Measurements from ENCODE around the gene GNG2. TPM values are rescaled to one million over a fixed set of nuclear protein-coding genes. Genes with fewer than 3 reads are reported as not detected.

The GNG2 gene
- polyA plus RNA-seq, 1 of the 3 experiments (the other 2 are of a cell fraction): 17.8 TPM

- H3K27me3 ChIP-seq (ENCODE audit: insufficient read depth): no peaks in the 10 kb centered on the region
- no peak for DNase-seq
- H3K36me3 ChIP-seq (replicated peaks in 1 of 2; ENCODE audit: control insufficient read depth in 1 of 2, insufficient read depth in 2 of 2, low read length in 1 of 2): no peaks in the 10 kb centered on the region
- H3K4me2 ChIP-seq: no peak overlapping the region
- H3K79me2 ChIP-seq (ENCODE audit: insufficient read depth): no peaks in the 10 kb centered on the region
- H3K4me1 ChIP-seq (ENCODE audit: control insufficient read depth in 1 of 2, insufficient read depth in 2 of 2, low read depth in 1 of 2, low read length in 1 of 2): peaks cover 0 to 3% of the 10 kb centered on the region in 2 experiments; a peak in 2 of 4 replicates
- WGBS (ENCODE audit: low lambda C conversion rate): 88% methylated on average over 6 of the region's 6 CpGs
- ChIA-PET CTCF (interaction anchor here (0.8 to 0.9 kb wide), 3 partner anchors 13 to 159 kb away, joined by 3 read pairs; no protein-coding TSS in a partner anchor), POLR2A (no interaction called here)
- H3K9me3 ChIP-seq: no peaks in the 10 kb centered on the region
- TF ChIP-seq NRF1 (IDR thresholded peaks at IDR 0.05; ENCODE audit: low read depth, low read length) (no peak), CTCF (IDR thresholded peaks at IDR 0.05) (no peak), TCF12 (IDR thresholded peaks at IDR 0.05) (no peak), FOXJ3 (CRISPR knock-in tag; IDR thresholded peaks at IDR 0.05) (no peak), NFIC (IDR thresholded peaks at IDR 0.05; ENCODE audit: borderline replicate concordance) (no peak), MEF2A (IDR thresholded peaks at IDR 0.05; ENCODE audit: borderline replicate concordance, low read depth) (no peak), ELF1 (IDR thresholded peaks at IDR 0.05) (no peak), SMC3 (IDR thresholded peaks at IDR 0.05; ENCODE audit: low read depth, low read length) (no peak), JUND (IDR thresholded peaks at IDR 0.05) (no peak), YY1 (IDR thresholded peaks at IDR 0.05; ENCODE audit: low read depth) (no peak), EZH2phosphoT487 (IDR thresholded peaks at IDR 0.05; ENCODE audit: borderline replicate concordance, low read depth) (no peak), RFX5 (IDR thresholded peaks at IDR 0.05; ENCODE audit: low read length) (no peak), USF1 (IDR thresholded peaks at IDR 0.05; ENCODE audit: borderline replicate concordance, low read depth) (no peak)
- no peak overlapping the region for H3K4me3 ChIP-seq (ENCODE audit: low read depth in 2 of 2, low read length in 1 of 2)
- no peak overlapping the region for H2AFZ ChIP-seq (ENCODE audit: low read depth)
- H3F3A ChIP-seq (replicated peaks; ENCODE audit: insufficient read depth): no peaks in the 10 kb centered on the region
- no peaks in the 10 kb centered on the region for H3K9me2 ChIP-seq
- no peaks in the 10 kb centered on the region for H4K20me1 ChIP-seq (ENCODE audit: insufficient read depth)
- H3K9ac ChIP-seq: no peak overlapping the region
- H3K27ac ChIP-seq (ENCODE audit: low read depth in 2 of 2, low read length in 1 of 2): no peak overlapping the region; a peak in 1 of 4 replicates
Observed at GRCh38 chr14:51939226-51939625, 78.8 kb downstream of the GNG2 start.

- H3K4me2 ChIP-seq: no peak overlapping the region
- ChIA-PET POLR2A (no interaction called here), CTCF (no interaction called here)
- no peaks in the 10 kb centered on the region for H3K79me2 ChIP-seq (ENCODE audit: insufficient read depth)
- TF ChIP-seq TEAD4 (IDR thresholded peaks at IDR 0.05; ENCODE audit: borderline replicate concordance, insufficient read depth) (no peak), JUND (IDR thresholded peaks at IDR 0.05) (no peak), EP300 (IDR thresholded peaks at IDR 0.05; ENCODE audit: borderline replicate concordance in 1 of 2, low read depth in 1 of 2, low read length in 1 of 2) (no peak), GABPA (IDR thresholded peaks at IDR 0.05; ENCODE audit: low read depth) (no peak)
- H3K27me3 ChIP-seq (ENCODE audit: insufficient read depth): no peaks in the 10 kb centered on the region
- H3K9me3 ChIP-seq: no peaks in the 10 kb centered on the region
- H3K9ac ChIP-seq: no peak overlapping the region
- no peak overlapping the region for H3K4me3 ChIP-seq (ENCODE audit: low read depth in 2 of 2, low read length in 1 of 2)
- no peaks in the 10 kb centered on the region for H3F3A ChIP-seq (replicated peaks; ENCODE audit: insufficient read depth)
- H4K20me1 ChIP-seq (ENCODE audit: insufficient read depth): no peaks in the 10 kb centered on the region
- whole genome bisulfite sequencing (ENCODE audit: low lambda C conversion rate): 93% methylated on average over 10 of the region's 10 CpGs
- no peak overlapping the region for H2AFZ ChIP-seq (ENCODE audit: low read depth)
- H3K4me1 ChIP-seq (ENCODE audit: control insufficient read depth in 1 of 2, insufficient read depth in 2 of 2, low read depth in 1 of 2, low read length in 1 of 2): peaks cover 0 to 3% of the 10 kb centered on the region in 2 experiments; a peak in 2 of 4 replicates
- no peak for DNase-seq
- H3K36me3 ChIP-seq (replicated peaks in 1 of 2; ENCODE audit: control insufficient read depth in 1 of 2, insufficient read depth in 2 of 2, low read length in 1 of 2): no peaks in the 10 kb centered on the region
- H3K9me2 ChIP-seq: no peaks in the 10 kb centered on the region
- H3K27ac ChIP-seq (ENCODE audit: low read depth in 2 of 2, low read length in 1 of 2): no peak overlapping the region; a peak in 1 of 4 replicates
Observed at GRCh38 chr14:51939755-51940301, 79.4 kb downstream of the GNG2 start.

All from SK-N-SH (cell line).